GOT3 (cell line): ENCODE results near the gene GGA1.
"Not testable (repeated sequence)": the region's sequence is repeated elsewhere in the genome, so short reads cannot be mapped to it uniquely, and the experiment has no call there.

Experiments
- DNase-seq: peaks from one replicate; lab custom pipeline; 2025; ENCODE audit warnings: mixed read lengths; lab: John Stamatoyannopoulos, UW

Gene GGA1

DNA sequence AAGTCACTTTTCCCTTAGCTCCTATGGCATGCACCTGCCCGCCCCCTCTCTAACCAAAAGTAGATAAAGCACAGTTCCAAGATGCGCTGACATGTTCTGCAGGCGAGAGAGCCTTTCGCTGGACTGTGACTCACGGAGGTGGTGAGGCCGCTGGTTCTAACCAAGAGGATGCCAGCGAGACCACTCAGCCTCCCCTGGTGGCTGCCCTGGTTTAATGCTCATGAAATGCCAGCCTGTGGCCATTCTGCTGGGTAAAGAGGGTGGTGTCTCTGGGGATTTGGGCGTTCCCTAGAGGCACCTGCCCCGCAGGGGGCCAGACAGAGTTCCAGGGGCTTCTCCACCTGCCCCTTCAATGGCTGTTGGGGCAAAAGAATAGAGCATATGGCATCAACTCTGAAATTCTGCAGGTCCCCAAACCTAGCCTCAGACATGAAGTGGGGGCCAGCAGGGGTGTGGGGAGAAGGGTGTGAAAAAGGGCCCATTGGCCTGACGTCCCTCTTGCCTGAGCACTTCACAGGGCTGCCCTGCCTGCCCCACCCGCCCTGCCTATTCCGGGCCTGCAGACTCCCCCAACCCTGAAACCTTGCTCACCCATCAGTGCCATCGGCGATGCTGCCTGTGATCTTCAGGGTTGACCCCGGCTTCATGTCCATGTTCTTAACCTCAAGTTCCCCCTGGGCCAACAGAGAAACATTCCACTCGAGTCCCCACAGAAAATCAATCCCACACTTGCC, 37.2 kb upstream of the GGA1 start:
- no peak for DNase-seq

DNA sequence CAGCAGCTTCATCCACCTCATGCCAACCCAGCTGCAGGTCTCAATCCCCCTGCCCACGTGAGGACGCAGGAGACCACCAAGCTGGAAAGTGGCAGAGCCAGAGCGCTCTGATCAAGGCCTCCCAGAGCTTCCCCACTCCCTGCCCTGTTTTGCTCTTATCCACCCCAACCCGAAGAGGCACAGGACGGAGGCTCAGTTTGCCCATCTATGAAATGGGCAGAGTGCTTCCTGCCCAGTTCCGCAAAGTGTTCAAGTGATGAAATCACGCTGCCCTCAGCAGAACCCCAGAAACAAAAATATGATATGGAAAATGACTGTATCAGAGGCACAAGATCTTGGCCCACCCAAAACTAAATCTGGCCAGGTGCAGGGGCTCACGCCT, 36.7 kb upstream of the GGA1 start:
- DNase-seq, result no peak

DNA sequence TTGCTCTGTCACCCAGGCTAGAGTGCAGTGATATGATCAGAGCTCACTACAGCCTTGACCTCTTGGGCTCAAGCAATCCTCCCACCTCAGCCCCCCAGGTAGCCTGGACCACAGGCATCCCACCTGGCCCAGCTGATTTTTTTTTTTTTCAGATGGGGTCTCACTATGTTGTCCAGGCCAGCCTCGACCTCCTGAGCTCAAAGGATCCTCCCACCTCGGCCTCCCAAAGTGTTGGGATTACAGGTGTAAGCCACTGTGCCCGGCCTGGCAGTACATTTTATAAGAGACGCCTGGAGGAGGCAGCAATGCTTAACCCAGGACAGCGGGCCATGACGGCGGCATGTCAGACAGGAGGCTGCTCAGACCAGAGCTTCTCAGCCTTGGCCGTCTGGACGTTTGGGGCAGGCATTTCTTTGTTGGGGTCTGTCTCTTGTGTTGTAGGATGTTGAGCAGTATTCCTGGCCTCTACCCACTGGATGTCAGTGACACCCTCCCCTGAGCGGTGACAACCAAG, 33.1 kb upstream of the GGA1 start:
- DNase-seq, result no peak

DNA sequence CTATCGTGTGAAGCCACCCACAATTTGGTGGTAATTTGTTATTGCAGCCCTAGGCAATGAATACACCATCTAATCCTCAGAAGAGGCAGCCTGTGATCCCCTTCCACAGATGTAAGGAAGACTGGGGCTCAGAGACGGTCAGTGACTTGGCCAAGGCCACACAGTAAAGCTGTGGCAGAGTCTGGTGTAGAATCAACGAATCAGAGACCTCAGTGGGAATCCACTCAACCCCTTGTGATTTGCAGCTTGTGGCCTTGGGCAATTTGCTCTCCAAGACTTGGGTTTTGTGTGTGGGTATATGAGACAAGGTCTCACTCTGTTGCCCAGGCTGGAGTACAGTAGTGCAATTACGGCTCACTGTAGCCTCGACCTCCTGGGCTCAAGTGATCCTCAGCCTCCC, 30.6 kb upstream of the GGA1 start:
- no peak for DNase-seq

DNA sequence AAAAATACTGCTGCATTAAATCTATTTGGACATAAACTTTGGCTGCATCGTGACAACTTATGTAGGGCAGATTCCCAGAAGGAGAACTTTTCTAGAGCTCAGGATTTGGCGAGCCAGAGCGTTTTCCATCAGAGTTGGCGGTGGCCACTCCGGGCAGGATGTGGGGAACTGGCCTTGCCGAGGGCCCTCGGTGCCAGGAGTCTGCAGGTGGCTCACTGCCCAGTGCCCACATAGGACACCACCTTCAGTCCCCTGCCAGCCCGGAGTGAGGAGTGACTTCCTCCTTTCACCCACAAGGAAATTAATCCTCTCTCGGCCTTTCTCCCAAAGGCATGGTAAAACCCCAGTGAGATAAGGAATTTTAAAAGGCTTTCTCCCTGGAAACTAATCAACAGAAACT, 27.1 kb upstream of the GGA1 start:
- no peak for DNase-seq

DNA sequence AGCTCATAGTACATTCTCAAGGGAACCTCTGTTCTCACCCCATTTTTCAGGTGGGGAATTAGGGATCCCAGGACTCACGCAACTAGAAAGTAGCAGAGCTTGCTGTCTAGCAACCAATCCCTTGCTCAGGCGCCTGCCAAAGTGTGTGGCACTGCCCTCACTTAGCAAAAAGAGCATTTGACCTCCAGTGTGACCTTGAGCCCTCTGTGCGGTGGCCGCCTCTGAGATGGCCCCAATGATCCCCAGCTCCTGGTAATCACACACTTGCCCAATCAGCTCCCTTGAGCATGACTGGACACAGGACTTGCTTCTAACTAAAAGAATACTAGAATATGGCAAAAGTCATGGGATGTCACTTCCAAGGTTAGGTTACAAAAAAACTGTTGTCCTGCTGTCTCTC, 26.1 kb upstream of the GGA1 start:
- no peak for DNase-seq

DNA sequence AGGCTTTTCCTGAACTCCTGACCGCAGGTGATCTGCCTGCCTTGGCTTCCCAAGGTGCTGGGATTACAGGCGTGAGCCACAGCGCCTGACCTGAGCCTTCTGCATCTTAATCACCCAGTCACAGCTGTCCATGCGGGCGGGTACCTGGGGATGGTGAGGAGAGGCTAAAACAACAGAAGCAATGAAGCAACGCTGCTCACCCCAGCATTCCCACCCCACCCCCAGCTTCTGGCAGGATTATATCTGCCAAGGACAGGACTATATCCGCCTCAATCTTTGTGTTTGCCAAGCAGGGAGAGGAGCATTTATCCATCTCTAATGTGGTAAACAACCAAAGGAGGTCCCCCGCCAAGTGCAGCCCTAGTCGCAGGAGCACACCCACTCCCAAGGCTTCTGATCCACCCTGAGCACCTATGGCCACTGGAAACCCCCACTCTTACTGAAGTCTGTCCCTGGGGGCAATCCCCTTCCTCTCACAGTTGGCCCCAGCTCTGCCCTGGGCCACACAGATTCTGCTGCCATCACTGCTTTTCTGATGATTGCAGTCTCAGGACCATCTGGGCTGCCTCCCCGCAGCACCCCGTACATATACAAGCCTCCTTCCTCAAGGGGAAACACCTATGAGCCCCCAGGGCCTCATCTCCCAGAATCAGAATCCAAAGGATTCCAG, 20.0 kb upstream of the GGA1 start:
- DNase-seq, result no peak

DNA sequence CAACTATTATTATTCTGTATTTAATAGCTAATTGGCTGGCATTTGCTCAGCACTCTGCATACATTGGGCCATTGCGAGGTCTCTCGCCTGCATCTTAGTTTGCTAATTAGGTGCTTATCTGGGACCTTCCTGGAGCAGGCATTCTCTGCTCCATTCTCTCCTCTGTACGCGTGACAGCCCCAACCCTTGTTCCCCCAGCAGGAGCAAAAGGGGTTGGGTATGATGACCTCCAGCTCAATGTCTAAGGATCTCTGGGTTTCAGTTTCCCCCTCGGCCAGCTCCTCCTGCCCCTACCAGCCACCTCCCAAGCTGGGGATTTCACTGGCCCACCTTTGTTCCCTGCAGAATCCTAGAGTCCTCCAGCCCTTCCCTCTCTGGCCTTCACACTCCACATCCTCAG, 19.0 kb upstream of the GGA1 start:
- no peak for DNase-seq

DNA sequence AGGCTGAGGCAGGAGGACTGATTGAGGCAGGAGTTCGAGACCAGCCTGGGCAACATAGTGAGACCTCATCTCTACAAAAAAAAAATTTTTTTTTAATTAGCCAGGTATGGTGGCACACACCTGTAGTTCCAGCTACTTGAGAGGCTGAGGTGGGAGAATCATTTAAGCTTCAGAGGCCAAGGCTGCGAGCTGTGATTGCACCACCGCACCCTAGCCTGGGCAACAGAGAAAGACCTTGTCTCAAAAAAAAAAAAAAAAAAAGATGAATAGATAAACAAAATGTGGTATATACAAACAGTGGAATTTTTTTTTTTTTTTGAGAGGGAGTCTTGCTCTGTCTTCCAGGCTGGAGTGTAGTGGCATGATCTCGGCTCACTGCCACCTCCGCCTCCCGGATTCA, 17.6 kb upstream of the GGA1 start:
- not testable (repeated sequence) for DNase-seq

DNA sequence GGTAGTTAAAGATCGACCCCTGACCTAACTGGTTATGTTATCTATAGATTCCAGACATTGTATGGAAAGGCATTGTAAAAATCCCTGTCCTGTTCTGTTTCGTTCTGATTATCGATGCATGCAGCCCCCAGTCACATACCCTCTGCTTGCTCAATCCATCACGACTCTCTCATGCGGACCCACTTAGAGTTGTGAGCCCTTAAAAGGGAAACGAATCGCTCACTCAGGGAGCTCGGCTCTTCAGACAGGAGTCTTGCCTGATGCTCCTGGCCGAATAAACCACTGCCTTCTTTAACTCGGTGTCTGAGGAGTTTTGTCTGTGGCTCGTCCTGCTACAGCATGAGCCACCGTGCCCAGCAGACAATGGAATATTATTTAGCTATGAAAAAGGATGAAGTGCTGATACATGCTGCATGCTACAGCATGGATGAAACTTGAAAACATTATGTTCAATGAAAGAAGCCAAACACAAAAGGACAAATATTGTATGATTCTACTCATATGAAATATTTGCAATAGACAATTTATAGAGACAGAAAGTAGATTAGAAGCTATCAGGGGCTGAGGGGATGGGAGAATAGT, 16.7 kb upstream of the GGA1 start:
- DNase-seq, result no peak

DNA sequence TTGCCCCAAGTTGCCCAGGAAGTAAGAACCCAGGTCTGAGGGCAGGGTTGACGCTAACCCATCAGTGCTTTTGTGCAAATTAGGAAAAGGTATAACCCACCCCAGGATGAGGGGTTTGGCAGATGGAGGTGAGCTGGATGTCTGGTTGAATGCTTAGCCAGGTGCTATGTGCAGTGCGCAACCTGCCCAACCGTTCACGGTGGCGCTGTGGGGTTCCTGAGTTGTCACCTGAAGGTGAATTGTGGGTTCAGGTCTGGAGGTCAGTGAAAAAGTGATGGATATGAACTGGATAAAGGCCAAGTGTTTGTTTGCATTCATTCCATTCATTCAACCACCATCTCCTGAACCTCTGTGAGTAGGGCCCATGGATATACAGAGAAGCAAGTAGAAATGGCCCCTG, 14.4 kb upstream of the GGA1 start:
- DNase-seq, result no peak

DNA sequence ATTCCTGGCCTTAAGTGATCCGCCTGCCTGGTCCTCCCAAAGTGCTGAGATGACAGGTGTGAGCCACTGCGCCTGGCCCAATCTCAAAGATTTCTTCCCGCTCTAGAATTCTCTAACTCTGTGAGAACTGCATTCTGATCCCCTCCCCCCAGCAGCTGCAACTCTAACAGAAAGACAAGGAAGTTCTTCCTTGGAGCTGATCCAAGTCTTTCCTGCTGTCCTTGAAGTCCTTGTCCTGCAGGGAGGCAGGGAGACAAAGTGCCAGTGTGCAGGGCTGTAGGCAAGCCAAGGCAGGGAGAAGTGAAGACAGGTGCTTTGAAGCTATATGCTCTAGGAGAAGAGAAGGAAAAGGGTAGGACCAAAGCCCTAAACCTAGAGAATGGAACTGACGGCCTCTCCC, 9.5 kb upstream of the GGA1 start:
- DNase-seq, result no peak

DNA sequence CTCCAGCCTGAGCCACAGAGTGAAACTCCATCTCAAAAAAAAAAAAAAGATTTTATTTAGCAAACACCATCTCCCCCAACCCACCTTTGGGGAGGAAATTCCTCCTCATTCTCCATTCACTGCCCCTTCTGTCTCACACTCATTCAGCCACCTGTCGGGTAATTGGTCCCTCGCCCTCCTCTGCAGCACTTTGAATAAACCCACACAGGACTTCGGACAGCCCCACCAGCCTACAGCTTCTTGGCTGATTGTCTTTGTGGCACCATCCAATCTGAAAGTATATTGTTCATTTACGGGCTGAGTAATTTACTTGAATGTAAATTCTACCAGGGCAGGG, 7.5 kb upstream of the GGA1 start:
- DNase-seq, result no peak

DNA sequence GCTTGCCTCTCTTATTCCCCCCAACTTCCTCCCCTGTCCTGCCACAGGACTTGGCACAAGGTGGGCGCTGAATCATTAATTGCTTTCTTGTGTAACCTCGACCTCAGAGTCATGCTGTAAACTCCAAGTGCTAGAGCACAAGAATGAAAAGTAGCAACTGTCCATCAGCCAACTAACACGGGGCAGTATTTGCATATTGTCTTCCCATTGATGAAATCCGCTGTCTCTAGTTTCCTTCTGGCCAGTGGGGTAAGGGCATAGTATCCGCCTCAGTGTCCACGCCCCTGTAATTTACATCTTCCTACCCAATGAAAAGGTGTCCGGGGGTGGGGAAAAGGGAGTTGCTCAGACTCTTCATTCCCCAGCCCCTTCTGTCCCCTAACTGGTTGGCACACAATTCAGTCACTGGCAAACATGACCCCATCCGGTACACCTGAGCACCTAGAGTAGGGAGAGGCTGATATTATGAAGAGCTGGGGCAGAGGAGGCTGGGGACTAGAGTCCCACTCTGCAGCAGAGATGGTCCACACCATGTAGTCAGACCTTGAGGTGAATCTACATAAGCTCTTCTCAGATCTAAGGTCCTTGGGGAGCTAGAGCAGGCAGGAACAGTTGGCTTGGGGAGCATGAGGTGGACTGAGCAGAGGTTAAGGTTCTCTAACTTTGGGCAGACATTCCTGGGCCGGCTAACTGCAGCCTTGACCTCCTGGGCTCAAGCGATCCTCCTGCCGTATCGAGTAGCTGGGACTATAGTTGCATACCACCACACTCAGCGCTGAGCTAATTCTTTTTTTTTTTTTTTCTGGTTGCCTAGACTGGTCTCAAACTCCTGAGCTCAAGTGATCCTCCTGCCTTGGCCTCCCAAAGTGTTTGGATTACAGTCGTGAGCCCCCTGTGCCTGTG, 6.8 kb upstream of the GGA1 start:
- DNase-seq, result no peak

DNA sequence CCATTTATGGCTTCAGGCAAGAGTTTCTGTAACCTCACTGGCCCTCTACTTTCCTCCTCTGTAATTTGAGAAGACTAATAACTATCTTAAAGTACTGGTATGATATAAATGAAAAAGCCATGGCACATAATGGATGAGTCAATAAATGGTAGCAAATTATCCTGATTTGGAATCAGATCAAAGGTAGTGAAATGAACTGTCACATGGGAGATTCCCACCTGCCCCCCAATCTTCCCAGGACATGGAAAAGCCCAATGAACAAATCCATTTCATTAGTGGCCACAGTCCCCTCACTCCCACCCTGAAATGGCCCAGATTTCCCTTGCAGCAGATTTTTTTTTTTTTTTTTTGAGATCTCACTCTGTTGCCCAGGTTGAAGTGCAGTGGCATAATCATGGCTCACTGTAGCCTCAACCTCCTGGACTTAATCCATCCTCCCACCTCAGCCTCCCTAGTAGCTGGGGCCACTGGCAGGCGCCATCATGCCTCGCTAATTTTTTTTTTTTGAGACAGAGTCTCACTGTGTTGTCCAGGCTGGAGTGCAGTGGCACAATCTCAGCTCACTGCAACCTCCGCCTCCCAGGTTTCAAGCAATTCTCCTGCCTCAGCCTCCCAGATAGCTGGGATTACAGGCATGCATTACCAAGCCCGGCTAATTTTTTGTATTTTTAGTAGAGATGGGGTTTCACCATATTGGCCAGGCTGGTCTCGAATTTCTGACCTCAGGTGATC, 5.9 kb upstream of the GGA1 start:
- DNase-seq, result not testable (repeated sequence)

DNA sequence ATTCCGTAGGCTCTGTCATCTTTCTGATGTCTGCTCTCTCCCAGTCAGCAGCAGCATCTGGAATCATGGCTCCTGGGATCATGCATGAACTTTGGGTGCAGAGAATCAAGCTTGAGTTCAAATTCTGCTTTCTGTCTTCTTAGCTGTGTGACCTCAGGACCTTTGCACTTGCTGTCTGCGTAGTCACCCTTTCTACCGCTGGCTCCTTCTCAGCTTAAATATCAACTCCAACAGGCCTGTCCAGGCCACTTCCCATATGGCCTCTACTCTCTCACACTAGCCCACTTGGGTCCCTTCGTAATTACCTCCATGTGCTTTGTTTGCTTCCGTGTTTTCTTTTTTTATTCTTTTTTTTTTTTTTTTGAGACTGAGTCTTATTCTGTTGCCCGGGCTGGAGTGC, 4.6 kb upstream of the GGA1 start:
- no peak for DNase-seq

DNA sequence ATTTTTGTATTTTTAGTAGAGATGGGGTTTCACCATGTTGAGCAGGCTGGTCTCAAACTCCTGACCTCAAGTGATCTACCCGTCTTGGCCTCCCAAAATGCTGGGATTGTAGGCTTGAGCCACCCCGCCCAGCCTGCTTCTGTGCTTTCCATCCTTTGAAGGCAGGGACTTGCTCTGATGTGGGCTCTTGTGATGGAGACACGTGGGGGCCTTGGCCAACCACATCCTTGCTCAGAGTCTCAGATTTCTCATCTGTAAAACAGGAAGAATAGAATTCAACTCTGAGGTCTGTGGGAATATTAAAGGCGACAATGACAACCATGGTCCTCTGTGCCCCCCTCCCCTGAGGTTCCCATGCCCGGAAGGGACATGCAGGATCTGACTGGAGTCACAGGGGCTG, 3.8 kb upstream of the GGA1 start:
- DNase-seq, result no peak

DNA sequence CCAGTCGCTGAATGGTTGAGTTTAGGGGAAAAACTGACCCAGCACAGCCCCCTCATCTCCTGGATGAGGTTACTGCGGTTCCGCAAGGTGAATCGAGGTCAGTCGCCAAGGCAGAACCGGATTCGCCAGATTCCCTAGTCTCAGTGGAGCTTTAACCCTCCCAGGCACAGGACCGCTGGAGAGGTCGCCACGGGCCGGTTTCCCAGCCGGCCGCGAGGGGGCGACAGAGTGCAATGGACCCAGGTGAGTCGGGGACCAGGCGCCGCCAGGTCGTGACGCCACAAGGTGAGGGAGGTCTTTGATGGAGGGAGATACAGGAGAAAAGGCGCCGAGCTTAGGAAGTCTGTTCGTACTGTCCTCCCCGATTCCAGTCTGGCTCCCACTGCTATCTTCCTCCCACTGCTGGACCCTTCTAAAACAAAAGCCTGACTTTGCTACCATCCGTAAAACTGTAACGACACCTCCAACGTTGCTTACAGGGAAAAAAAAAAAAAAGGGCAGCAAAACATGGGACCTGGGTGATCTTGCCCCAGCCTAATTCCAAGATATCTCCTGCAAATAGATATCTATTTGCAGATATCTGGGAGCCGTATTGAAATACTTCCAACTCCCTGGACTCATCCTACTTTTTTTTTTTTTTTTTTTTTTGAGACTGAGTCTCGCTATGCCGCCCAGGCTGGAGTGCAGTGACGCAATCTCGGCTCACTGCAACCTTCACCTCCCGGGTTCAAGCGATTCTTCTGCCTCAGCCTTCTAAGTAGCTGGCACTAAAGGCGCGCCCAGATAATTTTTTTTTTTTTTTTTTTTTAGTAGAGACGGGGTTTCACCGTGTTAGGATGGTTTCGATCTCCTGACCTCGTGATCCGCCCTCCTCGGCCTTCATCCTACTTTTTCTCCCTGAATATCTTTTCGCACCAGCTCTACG, 1.4 kb upstream of the GGA1 start:
- DNase-seq, result no peak

DNA sequence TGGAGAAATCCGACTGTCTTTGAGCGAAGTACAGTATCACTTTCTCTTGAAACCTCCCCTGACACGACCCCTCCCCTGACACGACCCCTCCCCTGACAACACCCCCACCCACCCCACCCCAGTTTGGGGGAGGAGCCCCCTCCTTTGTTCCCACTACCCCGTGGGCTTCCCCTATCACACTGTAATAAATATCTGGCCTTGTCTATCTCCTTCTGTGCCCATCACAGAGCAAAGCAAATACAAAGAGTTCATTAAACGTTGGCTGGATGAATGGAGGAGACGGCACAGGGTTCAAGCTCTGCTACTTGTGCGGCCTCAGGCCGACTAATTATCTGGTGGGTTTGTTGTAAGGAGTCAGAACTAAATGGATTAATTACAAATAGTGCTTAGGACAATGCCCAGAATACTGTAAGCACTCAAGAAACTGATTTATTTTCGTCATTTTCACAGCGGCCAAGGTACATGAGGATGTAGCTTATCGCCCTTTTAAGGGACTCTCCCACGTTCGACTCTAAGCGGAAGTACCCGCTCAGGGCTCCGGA, 628 bp upstream of the GGA1 start:
- DNase-seq, result no peak
